GM23338 (cell line): ENCODE data around the gene ATXN7L1. TPM values are rescaled to one million over a fixed set of nuclear protein-coding genes. Genes with fewer than 3 reads are reported as not detected.
A peak's percentile ranks its signal among the peaks of the same experiment; 100 is the strongest.

Source experiments
- ATAC-seq: fragments of 200-7000 bp; cut with Tn5 transposase; 3 replicates; pipeline ENCODE4 v1.9.1; 2020
- DNase-seq: peaks from one replicate; pipeline ENCODE4 v3.0.0-alpha.2; 2015; ENCODE audit warnings: low spot score
- H2AFZ ChIP-seq: fragments of 200-600 bp; sonication (generic); 2 replicates; pipeline ENCODE4 v1.8.0; 2016; ENCODE audit warnings: antibody characterized with exemption, mild to moderate bottlenecking, moderate library complexity
- H3F3A ChIP-seq: fragments of 200-600 bp; sonication (generic); replicated peaks from 2 replicates; pipeline ENCODE4 v1.8.0; 2017; ENCODE audit warnings: antibody characterized with exemption, mixed run types, low read depth
- H3K27ac ChIP-seq: fragments of 200-600 bp; sonication (generic); 2 replicates; pipeline ENCODE4 v1.6.1; 2016; ENCODE audit warnings: low read depth
- H3K27me3 ChIP-seq: fragments of 200-600 bp; sonication (generic); 2 replicates; pipeline ENCODE4 v1.8.0; 2016; ENCODE audit warnings: mild to moderate bottlenecking, mixed run types, moderate library complexity; ENCODE audit not compliant: insufficient read depth
- H3K36me3 ChIP-seq: fragments of 200-600 bp; sonication (generic); 2 replicates; pipeline ENCODE4 v1.8.0; 2016; ENCODE audit warnings: mild to moderate bottlenecking; ENCODE audit not compliant: insufficient read depth
- H3K4me1 ChIP-seq: fragments of 200-600 bp; sonication (generic); 2 replicates; pipeline ENCODE4 v1.8.0; 2016; ENCODE audit warnings: mild to moderate bottlenecking, moderate library complexity; ENCODE audit not compliant: insufficient read depth
- H3K4me2 ChIP-seq: fragments of 200-600 bp; sonication (generic); 2 replicates; pipeline ENCODE4 v1.7.1; 2017; ENCODE audit warnings: mixed run types
- H3K4me3 ChIP-seq: fragments of 200-600 bp; sonication (generic); 2 replicates; pipeline ENCODE4 v1.6.1; 2016; ENCODE audit warnings: mixed run types
- H3K79me2 ChIP-seq: fragments of 200-600 bp; sonication (generic); replicated peaks from 2 replicates; pipeline ENCODE4 v1.8.0; 2017; ENCODE audit warnings: mild to moderate bottlenecking; ENCODE audit not compliant: insufficient read depth
- H3K9me2 ChIP-seq: fragments of 200-600 bp; sonication (generic); 2 replicates; pipeline ENCODE4 v1.8.0; 2017; ENCODE audit not compliant: insufficient read depth
- H4K20me1 ChIP-seq: fragments of 200-600 bp; sonication (generic); replicated peaks from 2 replicates; pipeline ENCODE4 v1.8.0; 2017; ENCODE audit warnings: mild to moderate bottlenecking; ENCODE audit not compliant: insufficient read depth
- H3K27ac Mint-ChIP-seq: 2 replicates; pipeline ENCODE4 v1.8.0; 2020; ENCODE audit warnings: inconsistent platforms, mild to moderate bottlenecking, moderate library complexity, mixed read lengths
- H3K27me3 Mint-ChIP-seq: 3 replicates; pipeline ENCODE4 v1.8.0; 2022; ENCODE audit warnings: low read depth, mild to moderate bottlenecking, moderate library complexity, mixed read lengths, inconsistent platforms; ENCODE audit not compliant: insufficient read depth, poor library complexity
- H3K36me3 Mint-ChIP-seq: 3 replicates; pipeline ENCODE4 v1.8.0; 2021; ENCODE audit warnings: low read depth, mild to moderate bottlenecking, inconsistent platforms, moderate library complexity, mixed read lengths
- H3K4me1 Mint-ChIP-seq: 3 replicates; pipeline ENCODE4 v1.8.0; 2020; ENCODE audit warnings: mild to moderate bottlenecking, inconsistent platforms, mixed read lengths
- H3K4me3 Mint-ChIP-seq: 3 replicates; pipeline ENCODE4 v1.8.0; 2021; ENCODE audit warnings: moderate library complexity, mild to moderate bottlenecking, inconsistent platforms, mixed read lengths
- H3K9me3 Mint-ChIP-seq: 3 replicates; pipeline ENCODE4 v1.8.0; 2020; ENCODE audit warnings: moderate library complexity, mild to moderate bottlenecking, inconsistent platforms, mixed read lengths
- CTCF ChIP-seq, 2 experiments: fragments of 200-600 bp in 1 of 2; sonication (generic) in 1 of 2; conservative IDR thresholded peaks; 2 replicates each; pipeline versions ENCODE4 v1.5.1 to v1.6.1; 2016 to 2017; ENCODE audit warnings: antibody characterized with exemption in 2 of 2, low read depth in 2 of 2, mild to moderate bottlenecking in 2 of 2, moderate library complexity in 1 of 2
- ETS1 ChIP-seq: IDR thresholded peaks from 2 replicates; pipeline ENCODE4 v1.6.1; 2016; ENCODE audit warnings: antibody characterized with exemption
- EZH2 ChIP-seq: fragments of 200-600 bp; sonication (generic); IDR thresholded peaks from one replicate; pipeline ENCODE4 v1.8.0; 2017; ENCODE audit warnings: antibody characterized with exemption, mild to moderate bottlenecking, low read depth; ENCODE audit not compliant: unreplicated experiment
- EZH2phosphoT487 ChIP-seq: fragments of 200-600 bp; sonication (generic); IDR thresholded peaks from one replicate; pipeline ENCODE4 v1.8.1; 2018; ENCODE audit warnings: antibody characterized with exemption; ENCODE audit not compliant: unreplicated experiment
- JUNB ChIP-seq: IDR thresholded peaks from one replicate; pipeline ENCODE4 v1.6.1; 2016; ENCODE audit warnings: antibody characterized with exemption; ENCODE audit not compliant: unreplicated experiment
- POLR2AphosphoS5 ChIP-seq: IDR thresholded peaks from 2 replicates; pipeline ENCODE4 v1.6.1; 2016; ENCODE audit warnings: antibody characterized with exemption, low read depth
- REST ChIP-seq: IDR thresholded peaks from one replicate; pipeline ENCODE4 v1.6.1; 2018; ENCODE audit warnings: antibody characterized with exemption; ENCODE audit not compliant: unreplicated experiment
- ZNF114 ChIP-seq: fragments of 250-450 bp; sonication (Bioruptor Pico); IDR thresholded peaks from 2 replicates; pipeline ENCODE4 v1.5.0; 2020; ENCODE audit warnings: mild to moderate bottlenecking, moderate library complexity
- ZNF462 ChIP-seq: fragments of 250-450 bp; sonication (Bioruptor Pico); IDR thresholded peaks from 2 replicates; pipeline ENCODE4 v1.5.0; 2020; ENCODE audit warnings: mild to moderate bottlenecking, moderate library complexity
- polyA plus RNA-seq: library from polyadenylated mRNA; unstranded; fragments of >200 nt; fragmentation: Nextera tagmentation; extraction: Ambion mirVana; gene quantifications from 2 replicates; pipeline ENCODE4 v1.2.1, GENCODE V29; 2016
- total RNA-seq: library from RNA; depleted of rRNA; stranded (reverse); fragments of >200 nt; shearing (Covaris generic); gene quantifications from 2 replicates; pipeline ENCODE4 v1.2.3, GENCODE V29; 2014

ATXN7L1 gene
- total and polyA plus RNA-seq, 2 experiments from 2014 or later, result 22.8 to 29.8 TPM

- no peak overlapping the region for H3K27ac Mint-ChIP-seq
- peaks cover 39% of the 10 kb centered on the region for H3K4me1 ChIP-seq
- DNase-seq, result no peak
- peaks cover 3% of the 10 kb centered on the region for H3K27me3 Mint-ChIP-seq
- H3K9me3 Mint-ChIP-seq, result no peaks in the 10 kb centered on the region
- H3K9me2 ChIP-seq, result peaks cover 8% of the 10 kb centered on the region
- peaks cover 18% of the 10 kb centered on the region for H4K20me1 ChIP-seq
- no peaks in the 10 kb centered on the region for H3K36me3 ChIP-seq
- H3K27me3 ChIP-seq, result no peaks in the 10 kb centered on the region
- TF ChIP-seq EZH2 (no peak), ETS1 (no peak), ZNF114 (no peak), JUNB (no peak), EZH2phosphoT487 (no peak), POLR2AphosphoS5 (no peak), CTCF (conservative IDR thresholded peaks at IDR 0.05; ENCODE audit: low read depth in 2 of 2) (no peak), ZNF462 (CRISPR knock-in tag) (no peak), REST (no peak)
- H3K4me3 ChIP-seq, result no peak overlapping the region
- H3K4me2 ChIP-seq, result 0 out of 2 replicates have a peak overlapping the region, but pooled peaks have one; percentile 16
- no peak overlapping the region for H3K4me3 Mint-ChIP-seq
- no peak overlapping the region for H3K27ac ChIP-seq
- H3K36me3 Mint-ChIP-seq, result no peaks in the 10 kb centered on the region
- no peaks in the 10 kb centered on the region for H3F3A ChIP-seq
- peaks cover 47% of the 10 kb centered on the region for H3K4me1 Mint-ChIP-seq
- no peak; the same call in 2 of the 3 replicates for ATAC-seq
- no peak overlapping the region for H2AFZ ChIP-seq
- peaks cover 52% of the 10 kb centered on the region for H3K79me2 ChIP-seq
Measured at GRCh38 chr7:105830405-105831301, 45.7 kb downstream of the ATXN7L1 start.
